Measurements from ENCODE around the gene SCNN1B.
"Not testable (repeated sequence)": the region's sequence is repeated elsewhere in the genome, so short reads cannot be mapped to it uniquely, and the experiment has no call there.

SCNN1B gene

DNA sequence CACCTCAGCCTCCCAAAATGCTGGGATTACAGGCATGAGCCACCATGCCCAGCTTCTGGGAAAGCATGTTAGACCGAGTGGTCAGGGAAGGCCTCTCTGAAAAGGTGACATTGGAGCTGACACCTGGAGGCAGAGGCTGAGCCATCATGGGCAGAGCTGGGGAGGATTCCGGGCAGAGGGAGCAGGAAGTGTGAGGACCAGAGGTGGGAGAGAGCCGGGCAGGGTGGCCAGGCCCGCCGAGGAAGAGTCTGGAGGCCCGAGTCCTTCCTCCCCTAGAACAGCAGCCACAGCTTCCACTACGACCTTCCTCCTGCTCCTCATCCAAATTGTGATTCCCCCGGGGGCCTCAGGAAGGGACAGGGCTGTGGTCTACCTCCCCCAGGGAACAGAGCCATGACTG is 76.2 kb downstream of the SCNN1B start:
- TF ChIP-seq, protein P1, sequence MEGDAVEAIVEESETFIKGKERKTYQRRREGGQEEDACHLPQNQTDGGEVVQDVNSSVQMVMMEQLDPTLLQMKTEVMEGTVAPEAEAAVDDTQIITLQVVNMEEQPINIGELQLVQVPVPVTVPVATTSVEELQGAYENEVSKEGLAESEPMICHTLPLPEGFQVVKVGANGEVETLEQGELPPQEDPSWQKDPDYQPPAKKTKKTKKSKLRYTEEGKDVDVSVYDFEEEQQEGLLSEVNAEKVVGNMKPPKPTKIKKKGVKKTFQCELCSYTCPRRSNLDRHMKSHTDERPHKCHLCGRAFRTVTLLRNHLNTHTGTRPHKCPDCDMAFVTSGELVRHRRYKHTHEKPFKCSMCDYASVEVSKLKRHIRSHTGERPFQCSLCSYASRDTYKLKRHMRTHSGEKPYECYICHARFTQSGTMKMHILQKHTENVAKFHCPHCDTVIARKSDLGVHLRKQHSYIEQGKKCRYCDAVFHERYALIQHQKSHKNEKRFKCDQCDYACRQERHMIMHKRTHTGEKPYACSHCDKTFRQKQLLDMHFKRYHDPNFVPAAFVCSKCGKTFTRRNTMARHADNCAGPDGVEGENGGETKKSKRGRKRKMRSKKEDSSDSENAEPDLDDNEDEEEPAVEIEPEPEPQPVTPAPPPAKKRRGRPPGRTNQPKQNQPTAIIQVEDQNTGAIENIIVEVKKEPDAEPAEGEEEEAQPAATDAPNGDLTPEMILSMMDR (IDR thresholded peaks at IDR 0.05; ENCODE audit: insufficient read depth, low read depth, low read length, missing control alignments): no peak
- H3K4me3 ChIP-seq (ENCODE audit: low read length): no peak overlapping the region
- DNase-seq (ENCODE audit: low read depth): no peak

DNA sequence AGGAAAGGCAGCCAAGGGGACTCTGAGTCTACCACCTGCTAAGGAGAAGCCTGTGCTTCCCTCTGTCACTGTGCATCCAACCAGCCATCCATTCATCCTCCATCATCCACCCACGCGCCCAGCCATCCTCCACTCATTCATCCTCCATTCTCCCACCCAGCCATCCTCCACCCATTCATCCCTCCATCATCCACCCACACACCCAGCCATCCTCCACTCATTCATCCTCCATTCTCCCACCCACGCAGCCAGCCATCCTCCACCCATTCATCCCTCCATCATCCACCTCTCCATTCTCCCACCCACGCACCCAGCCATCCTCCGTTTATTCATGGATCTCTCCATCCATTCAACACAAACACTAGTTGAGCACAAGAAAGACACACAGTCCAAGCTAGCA is 76.8 kb downstream of the SCNN1B start:
- no peak for DNase-seq (ENCODE audit: low read depth)
- H3K4me3 ChIP-seq (ENCODE audit: low read length): no peak overlapping the region
- TF ChIP-seq, protein P1 (IDR thresholded peaks at IDR 0.05; ENCODE audit: insufficient read depth, low read depth, low read length, missing control alignments): no peak

- no peak for DNase-seq (ENCODE audit: low read depth)
- TF ChIP-seq, protein P1 (IDR thresholded peaks at IDR 0.05; ENCODE audit: insufficient read depth, low read depth, low read length, missing control alignments): no peak
- H3K4me3 ChIP-seq (ENCODE audit: low read length): no peak overlapping the region
These were observed 77.6 kb downstream of the SCNN1B start for GRCh38 chr16:23379707-23380106.

- DNase-seq (ENCODE audit: low read depth): no peak
- H3K4me3 ChIP-seq (ENCODE audit: low read length): no peak overlapping the region
- TF ChIP-seq, protein P1 (IDR thresholded peaks at IDR 0.05; ENCODE audit: insufficient read depth, low read depth, low read length, missing control alignments): no peak
These were observed 78.4 kb downstream of the SCNN1B start for GRCh38 chr16:23380501-23380951.

- DNase-seq (ENCODE audit: low read depth); H3K4me3 ChIP-seq (ENCODE audit: low read length): not testable (repeated sequence)
These were observed 79.6 kb downstream of the SCNN1B start for GRCh38 chr16:23381702-23382101.

DNA sequence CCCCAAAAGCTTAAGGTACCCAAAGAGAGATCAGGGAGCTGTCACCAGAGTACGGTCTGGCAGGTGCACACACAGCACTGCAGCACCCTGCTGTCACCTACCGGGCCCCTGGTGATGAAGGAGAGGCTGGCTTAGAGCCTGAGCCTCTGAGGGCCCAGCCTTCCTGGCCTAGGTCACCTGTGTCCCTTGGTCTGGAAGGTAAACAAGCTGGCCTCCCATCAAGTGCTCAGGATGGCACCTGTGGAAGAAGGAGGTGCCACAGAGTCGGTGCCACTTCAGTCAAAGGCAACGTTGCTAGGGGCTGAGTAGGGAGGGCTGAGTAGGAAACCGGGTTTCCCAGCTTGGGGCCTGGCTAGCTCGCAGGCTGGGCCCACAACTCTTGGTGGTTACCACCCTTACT is 80.2 kb downstream of the SCNN1B start:
- no peak overlapping the region for H3K4me3 ChIP-seq (ENCODE audit: low read length)
- DNase-seq (ENCODE audit: low read depth): no peak
- TF ChIP-seq, protein P1 (IDR thresholded peaks at IDR 0.05; ENCODE audit: insufficient read depth, low read depth, low read length, missing control alignments): no peak

DNA sequence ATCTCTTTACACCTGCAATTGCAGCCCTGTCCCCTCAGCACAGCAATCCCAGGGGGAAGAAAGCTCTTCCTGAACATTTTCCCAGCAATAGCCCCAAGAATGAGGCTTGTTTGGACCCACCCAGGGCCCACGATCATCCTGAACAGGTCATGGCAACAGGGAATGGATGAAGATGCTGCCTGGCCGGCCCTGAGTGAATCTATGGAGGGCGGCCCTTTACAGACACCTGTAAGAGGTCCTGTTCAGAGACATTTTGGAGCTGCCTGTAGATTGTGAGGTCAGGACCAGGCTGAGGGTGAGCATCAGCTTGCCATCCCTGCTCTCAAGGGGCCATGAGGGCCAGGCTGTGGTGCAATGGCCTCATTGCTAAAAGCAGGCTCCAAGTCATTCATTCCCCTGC is 81.8 kb downstream of the SCNN1B start:
- TF ChIP-seq, protein P1 (IDR thresholded peaks at IDR 0.05; ENCODE audit: insufficient read depth, low read depth, low read length, missing control alignments): no peak

More for the DNA sequence above, 81.8 kb downstream of the SCNN1B start:
- DNase-seq (ENCODE audit: low read depth): no peak
- H3K4me3 ChIP-seq (ENCODE audit: low read length): no peak overlapping the region

Measured in epithelial cell of esophagus (primary cell).